Hepatic stellate cell (primary cell): ENCODE measurements around the gene DMBX1.
A peak's percentile ranks its signal among the peaks of the same experiment; 100 is the strongest.

ENCODE experiments used
- DNase-seq: peaks from one replicate; pipeline ENCODE4 v3.0.0; 2011; ENCODE audit warnings: low spot score

The DMBX1 gene

GRCh38 chr1:46483589-46483988 lies 6.0 kb upstream of the DMBX1 start:
- DNase-seq = no peak

GRCh38 chr1:46484783-46485490 lies 4.7 kb upstream of the DMBX1 start:
- DNase-seq = no peak

- DNase-seq = no peak
These were observed 3.8 kb upstream of the DMBX1 start for GRCh38 chr1:46485564-46486431.

- DNase-seq = no peak
These were observed 3.1 kb upstream of the DMBX1 start for GRCh38 chr1:46486432-46487015.

GRCh38 chr1:46487818-46488218 lies 1.8 kb upstream of the DMBX1 start:
- DNase-seq = peak; percentile 52

GRCh38 chr1:46488343-46489168 lies 1.1 kb upstream of the DMBX1 start:
- no peak for DNase-seq

GRCh38 chr1:46489169-46489637 lies 433 bp upstream of the DMBX1 start:
- DNase-seq = no peak

- DNase-seq = no peak
These were observed 695 bp downstream of the DMBX1 start for GRCh38 chr1:46490406-46490655.

- DNase-seq = no peak
These were observed 1.2 kb downstream of the DMBX1 start for GRCh38 chr1:46490656-46491442.

- no peak for DNase-seq
These were observed 2.0 kb downstream of the DMBX1 start for GRCh38 chr1:46491443-46492268.

- DNase-seq = no peak
These were observed 2.7 kb downstream of the DMBX1 start for GRCh38 chr1:46492269-46492853.

GRCh38 chr1:46492871-46493270 lies 3.2 kb downstream of the DMBX1 start:
- DNase-seq = no peak

GRCh38 chr1:46493316-46494032 lies 3.8 kb downstream of the DMBX1 start:
- no peak for DNase-seq

GRCh38 chr1:46494910-46495309 lies 5.3 kb downstream of the DMBX1 start:
- DNase-seq = no peak

GRCh38 chr1:46495778-46496177 lies 6.1 kb downstream of the DMBX1 start:
- no peak for DNase-seq

- no peak for DNase-seq
These were observed 6.9 kb downstream of the DMBX1 start for GRCh38 chr1:46496505-46496904.

- no peak for DNase-seq
These were observed 7.4 kb downstream of the DMBX1 start for GRCh38 chr1:46497020-46497419.

GRCh38 chr1:46497665-46498064 lies 8.0 kb downstream of the DMBX1 start:
- no peak for DNase-seq

GRCh38 chr1:46501528-46501927 lies 11.9 kb downstream of the DMBX1 start:
- no peak for DNase-seq

GRCh38 chr1:46503421-46503820 lies 13.8 kb downstream of the DMBX1 start:
- DNase-seq = no peak
